ENCODE results near the gene MYOF. TPM values are rescaled to one million over a fixed set of nuclear protein-coding genes. Genes with fewer than 3 reads are reported as not detected.

The MYOF gene
- total RNA-seq, 3 donors from 2014 or later = 55.0 to 90.7 (median 85.5) TPM

GRCh38 chr10:93454736-93455135 is 27.4 kb downstream of the MYOF start:
- Histone ChIP-seq H3K4me1 (ENCODE audit: low read depth) (peaks cover 3% of the 10 kb centered on the region), H3K4me3 (no peak overlapping the region), H3K36me3 (ENCODE audit: low read depth) (no peaks in the 10 kb centered on the region), H3K9me3 (no peaks in the 10 kb centered on the region)
- intact Hi-C loops (cut with DNase I, micrococcal nuclease) = no loop called here
- ATAC-seq (no peak), DNase-seq (no peak)
- no peak for TF ChIP-seq CTCF (IDR thresholded peaks at IDR 0.05)

GRCh38 chr10:93454146-93454545 is 28.0 kb downstream of the MYOF start:
- Histone ChIP-seq H3K4me3 (no peak overlapping the region), H3K9me3 (no peaks in the 10 kb centered on the region), H3K4me1 (ENCODE audit: low read depth) (peaks cover 3% of the 10 kb centered on the region), H3K36me3 (ENCODE audit: low read depth) (no peaks in the 10 kb centered on the region)
- no peak for TF ChIP-seq CTCF (IDR thresholded peaks at IDR 0.05)
- DNase-seq (no peak), ATAC-seq (no peak)
- intact Hi-C loops (cut with DNase I, micrococcal nuclease) = no loop called here

- no peaks in the 10 kb centered on the region for H3K4me1 ChIP-seq (ENCODE audit: low read depth)
- H3K4me3 ChIP-seq = no peak overlapping the region
- TF ChIP-seq CTCF (IDR thresholded peaks at IDR 0.05) = no peak
- no peaks in the 10 kb centered on the region for H3K9me3 ChIP-seq
- no peak for DNase-seq
- H3K36me3 ChIP-seq (ENCODE audit: low read depth) = no peaks in the 10 kb centered on the region
- intact Hi-C loops (cut with DNase I, micrococcal nuclease) = no loop called here
- ATAC-seq = no peak
These were observed 30.0 kb downstream of the MYOF start for GRCh38 chr10:93452143-93452542.

- DNase-seq = no peak
- ATAC-seq = no peak
- Histone ChIP-seq H3K4me1 (ENCODE audit: low read depth) (no peaks in the 10 kb centered on the region), H3K36me3 (ENCODE audit: low read depth) (no peaks in the 10 kb centered on the region), H3K9me3 (no peaks in the 10 kb centered on the region), H3K4me3 (no peak overlapping the region)
- intact Hi-C loops (cut with DNase I, micrococcal nuclease) = no loop called here
- no peak for TF ChIP-seq CTCF (IDR thresholded peaks at IDR 0.05)
These were observed 30.7 kb downstream of the MYOF start for GRCh38 chr10:93451244-93451947.

- ATAC-seq = no peak
- DNase-seq = no peak
- Histone ChIP-seq H3K4me1 (ENCODE audit: low read depth) (peaks cover 14% of the 10 kb centered on the region), H3K4me3 (no peak overlapping the region), H3K36me3 (ENCODE audit: low read depth) (no peaks in the 10 kb centered on the region), H3K9me3 (no peaks in the 10 kb centered on the region)
- intact Hi-C loops (cut with DNase I, micrococcal nuclease) = no loop called here
- TF ChIP-seq CTCF (IDR thresholded peaks at IDR 0.05) = no peak
These were observed 34.2 kb downstream of the MYOF start for GRCh38 chr10:93447970-93448369.

GRCh38 chr10:93447019-93447418 is 35.1 kb downstream of the MYOF start:
- H3K4me1 ChIP-seq (ENCODE audit: low read depth) = peaks cover 22% of the 10 kb centered on the region
- no peak for ATAC-seq
- TF ChIP-seq CTCF (IDR thresholded peaks at IDR 0.05) = no peak

More at GRCh38 chr10:93447019-93447418, 35.1 kb downstream of the MYOF start:
- no peak for DNase-seq
- Histone ChIP-seq H3K9me3 (no peaks in the 10 kb centered on the region), H3K36me3 (ENCODE audit: low read depth) (no peaks in the 10 kb centered on the region), H3K4me3 (no peak overlapping the region)
- intact Hi-C loops (cut with DNase I, micrococcal nuclease) = no loop called here
